BE2C (cell line): ENCODE results near the gene IQSEC3.
"Not testable (repeated sequence)": the region's sequence is repeated elsewhere in the genome, so short reads cannot be mapped to it uniquely, and the experiment has no call there.

Experiments used
- DNase-seq: peaks from one replicate; pipeline ENCODE4 v3.0.0-alpha.2; 2020
- H3K27me3 ChIP-seq: fragments of 250-450 bp; sonication (Bioruptor Pico); 2 replicates; pipeline ENCODE4 v1.5.1; 2020; ENCODE audit warnings: mild to moderate bottlenecking
- H3K36me3 ChIP-seq: fragments of 250-450 bp; sonication (Bioruptor Pico); 2 replicates; pipeline ENCODE4 v1.5.1; 2020; ENCODE audit warnings: mild to moderate bottlenecking
- H3K4me1 ChIP-seq: fragments of 250-450 bp; sonication (Bioruptor Pico); 2 replicates; pipeline ENCODE4 v1.5.1; 2020
- H3K4me3 ChIP-seq: 2 replicates; pipeline ENCODE4 v1.5.1; 2011; ENCODE audit warnings: low read depth, low read length
- H3K9me3 ChIP-seq: fragments of 250-450 bp; sonication (Bioruptor Pico); 2 replicates; pipeline ENCODE4 v1.5.1; 2020
- TF ChIP-seq, protein P1 (sequence below): IDR thresholded peaks from 2 replicates; pipeline ENCODE4 v1.5.1; 2012; ENCODE audit warnings: mild to moderate bottlenecking, low read depth, low read length

IQSEC3 gene

DNA sequence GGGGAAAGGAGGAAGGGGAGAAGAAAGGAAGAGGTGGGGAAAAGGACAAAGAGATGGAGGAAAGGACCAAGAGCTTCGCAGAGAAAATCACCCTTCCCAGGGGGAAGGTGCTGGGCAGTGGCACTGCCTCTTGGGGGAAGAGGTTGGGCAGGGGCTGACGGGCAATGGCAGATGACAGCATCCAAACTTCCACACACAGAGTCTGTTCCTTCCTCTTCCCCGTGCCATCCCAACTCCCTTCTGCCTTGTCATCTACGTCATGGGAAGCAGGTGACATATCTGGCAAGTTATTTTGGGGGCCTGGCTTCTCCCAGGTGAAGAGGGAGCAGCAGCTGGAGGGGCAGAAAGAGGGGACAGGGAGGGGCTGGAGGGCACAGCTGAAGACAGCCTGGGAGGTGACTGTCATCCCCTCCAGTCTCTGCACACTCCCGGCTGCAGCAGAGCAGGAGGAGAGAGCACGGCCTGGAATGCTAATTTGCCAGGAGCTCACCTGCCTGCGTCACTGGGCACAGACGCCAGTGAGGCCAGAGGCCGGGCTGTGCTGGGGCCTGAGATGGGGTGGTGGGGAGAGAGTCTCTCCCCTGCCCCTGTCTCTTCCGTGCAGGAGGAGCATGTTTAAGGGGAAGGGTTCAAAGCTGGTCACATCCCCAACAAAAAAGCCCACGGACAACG, 43.9 kb upstream of the IQSEC3 start:
- H3K4me1 ChIP-seq, result no peaks in the 10 kb centered on the region
- DNase-seq, result no peak
- no peaks in the 10 kb centered on the region for H3K27me3 ChIP-seq
- no peaks in the 10 kb centered on the region for H3K9me3 ChIP-seq
- H3K36me3 ChIP-seq, result peaks cover 8% of the 10 kb centered on the region
- H3K4me3 ChIP-seq, result no peak overlapping the region
- TF ChIP-seq, protein P1, sequence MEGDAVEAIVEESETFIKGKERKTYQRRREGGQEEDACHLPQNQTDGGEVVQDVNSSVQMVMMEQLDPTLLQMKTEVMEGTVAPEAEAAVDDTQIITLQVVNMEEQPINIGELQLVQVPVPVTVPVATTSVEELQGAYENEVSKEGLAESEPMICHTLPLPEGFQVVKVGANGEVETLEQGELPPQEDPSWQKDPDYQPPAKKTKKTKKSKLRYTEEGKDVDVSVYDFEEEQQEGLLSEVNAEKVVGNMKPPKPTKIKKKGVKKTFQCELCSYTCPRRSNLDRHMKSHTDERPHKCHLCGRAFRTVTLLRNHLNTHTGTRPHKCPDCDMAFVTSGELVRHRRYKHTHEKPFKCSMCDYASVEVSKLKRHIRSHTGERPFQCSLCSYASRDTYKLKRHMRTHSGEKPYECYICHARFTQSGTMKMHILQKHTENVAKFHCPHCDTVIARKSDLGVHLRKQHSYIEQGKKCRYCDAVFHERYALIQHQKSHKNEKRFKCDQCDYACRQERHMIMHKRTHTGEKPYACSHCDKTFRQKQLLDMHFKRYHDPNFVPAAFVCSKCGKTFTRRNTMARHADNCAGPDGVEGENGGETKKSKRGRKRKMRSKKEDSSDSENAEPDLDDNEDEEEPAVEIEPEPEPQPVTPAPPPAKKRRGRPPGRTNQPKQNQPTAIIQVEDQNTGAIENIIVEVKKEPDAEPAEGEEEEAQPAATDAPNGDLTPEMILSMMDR, result no peak

- not testable (repeated sequence) for H3K27me3 ChIP-seq, H3K4me3 ChIP-seq, DNase-seq, H3K36me3 ChIP-seq, H3K4me1 ChIP-seq, H3K9me3 ChIP-seq
These were observed 38.7 kb upstream of the IQSEC3 start for GRCh38 chr12:27904-28303.

DNA sequence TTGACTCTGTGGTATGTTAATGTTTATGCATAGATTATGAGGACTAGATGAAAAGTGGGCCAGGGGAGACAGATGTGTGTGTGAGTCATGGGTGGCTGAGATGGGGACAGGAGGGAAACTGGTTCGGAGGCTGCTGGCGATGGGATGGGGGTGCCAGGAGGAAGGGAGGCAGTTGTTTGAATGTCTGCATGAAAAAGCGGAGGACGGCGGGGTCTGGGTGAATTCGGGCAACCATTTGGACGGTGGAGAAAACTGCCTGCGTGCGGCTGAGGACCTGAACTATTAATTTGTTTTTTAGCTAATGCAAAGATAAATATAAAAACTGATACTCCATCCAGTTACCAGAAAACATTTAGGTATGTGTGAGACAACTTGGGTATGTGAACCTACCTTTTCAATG, 27.8 kb upstream of the IQSEC3 start:
- H3K4me3 ChIP-seq, H3K27me3 ChIP-seq, H3K9me3 ChIP-seq, DNase-seq, H3K36me3 ChIP-seq, H3K4me1 ChIP-seq: not testable (repeated sequence)

DNA sequence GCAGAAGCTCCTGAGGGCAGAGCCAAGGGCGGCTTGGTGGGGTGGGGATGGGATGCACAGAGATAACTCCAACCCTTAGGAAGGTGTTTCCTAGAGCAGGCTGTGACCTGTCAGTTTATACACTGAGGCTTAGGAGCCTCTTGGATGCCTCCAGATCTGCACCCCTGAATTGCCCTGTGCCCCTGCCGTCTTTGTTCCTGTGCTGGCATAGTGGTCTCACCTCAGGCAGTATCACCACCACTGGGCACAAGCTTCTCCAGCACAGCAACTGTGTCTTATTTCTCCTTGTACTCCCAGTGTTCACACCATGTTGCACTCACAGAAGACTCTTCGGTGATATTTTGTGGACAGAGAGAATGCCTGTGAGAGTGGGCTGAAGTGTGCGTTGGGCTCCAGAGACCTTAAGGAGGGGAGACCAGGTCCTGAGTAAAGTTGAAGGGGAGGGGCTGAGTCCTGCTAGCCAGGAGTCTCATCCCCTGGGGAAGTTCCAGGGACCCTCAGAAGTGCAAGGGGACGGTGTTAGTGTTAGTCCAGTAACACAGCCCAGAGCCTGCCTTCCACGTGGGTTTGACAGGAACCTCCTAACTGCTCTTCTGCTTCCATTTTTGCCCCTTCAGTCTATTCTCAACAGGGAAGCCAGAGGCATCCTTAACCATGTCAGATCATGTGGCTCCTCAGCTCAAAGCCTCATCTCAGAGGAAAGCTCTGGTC, 26.9 kb upstream of the IQSEC3 start:
- not testable (repeated sequence) for H3K36me3 ChIP-seq, H3K4me1 ChIP-seq, H3K4me3 ChIP-seq, H3K27me3 ChIP-seq, DNase-seq, H3K9me3 ChIP-seq

DNA sequence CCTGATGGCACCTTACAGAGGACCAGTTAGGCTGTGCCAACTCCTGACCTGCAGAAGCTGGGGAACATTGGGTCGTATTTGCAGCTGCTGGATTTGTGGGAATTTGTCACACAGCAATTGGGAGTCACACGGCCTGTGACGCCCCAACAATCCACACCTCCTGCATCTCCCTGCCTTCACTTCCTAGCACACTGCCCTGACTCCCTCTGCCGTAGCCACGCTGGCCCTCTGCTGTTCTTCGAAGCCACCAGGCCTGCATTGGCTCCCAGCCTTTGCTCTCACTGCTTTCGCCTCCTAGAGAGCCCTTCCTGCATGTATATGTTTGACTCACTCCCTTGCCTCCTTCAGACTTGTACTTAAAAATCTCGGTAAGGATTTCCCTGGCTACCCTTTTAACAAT, 22.2 kb upstream of the IQSEC3 start:
- not testable (repeated sequence) for H3K9me3 ChIP-seq, H3K27me3 ChIP-seq, H3K4me3 ChIP-seq

DNA sequence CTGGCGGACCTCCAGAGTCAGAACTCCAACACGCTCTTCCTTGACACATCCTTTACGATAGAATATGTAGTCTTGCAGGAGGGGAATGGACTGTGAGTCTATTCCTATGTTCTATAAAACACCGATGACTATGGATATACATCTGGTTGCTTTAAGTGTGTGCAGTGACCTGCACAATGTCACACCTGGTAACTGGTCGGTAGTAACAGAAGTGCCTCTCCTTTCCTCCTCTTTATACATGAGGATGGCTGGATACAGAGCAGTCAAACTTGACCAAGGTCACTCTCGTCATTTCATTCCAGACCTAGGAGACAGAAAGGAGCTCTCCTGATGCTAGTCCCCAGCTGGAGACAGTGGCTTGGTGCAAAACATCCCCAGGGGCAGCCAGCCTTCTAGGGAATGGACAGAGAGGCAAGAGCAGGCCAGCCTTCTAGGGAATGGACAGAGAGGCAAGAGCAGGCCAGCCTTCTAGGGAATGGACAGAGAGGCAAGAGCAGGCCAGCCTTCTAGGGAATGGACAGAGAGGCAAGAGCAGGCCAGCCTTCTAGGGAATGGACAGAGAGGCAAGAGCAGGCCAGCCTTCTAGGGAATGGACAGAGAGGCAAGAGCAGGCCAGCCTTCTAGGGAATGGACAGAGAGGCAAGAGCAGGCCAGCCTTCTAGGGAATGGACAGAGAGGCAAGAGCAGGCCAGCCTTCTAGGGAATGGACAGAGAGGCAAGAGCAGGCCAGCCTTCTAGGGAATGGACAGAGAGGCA, 21.2 kb upstream of the IQSEC3 start:
- DNase-seq, H3K27me3 ChIP-seq, H3K4me3 ChIP-seq, H3K36me3 ChIP-seq, H3K9me3 ChIP-seq, H3K4me1 ChIP-seq: not testable (repeated sequence)

More for the DNA sequence above, 22.2 kb upstream of the IQSEC3 start:
- not testable (repeated sequence) for H3K36me3 ChIP-seq, DNase-seq, H3K4me1 ChIP-seq

- H3K27me3 ChIP-seq, H3K9me3 ChIP-seq, DNase-seq, H3K4me1 ChIP-seq, H3K36me3 ChIP-seq, H3K4me3 ChIP-seq: not testable (repeated sequence)
These were observed 20.6 kb upstream of the IQSEC3 start for GRCh38 chr12:45991-46358.

DNA sequence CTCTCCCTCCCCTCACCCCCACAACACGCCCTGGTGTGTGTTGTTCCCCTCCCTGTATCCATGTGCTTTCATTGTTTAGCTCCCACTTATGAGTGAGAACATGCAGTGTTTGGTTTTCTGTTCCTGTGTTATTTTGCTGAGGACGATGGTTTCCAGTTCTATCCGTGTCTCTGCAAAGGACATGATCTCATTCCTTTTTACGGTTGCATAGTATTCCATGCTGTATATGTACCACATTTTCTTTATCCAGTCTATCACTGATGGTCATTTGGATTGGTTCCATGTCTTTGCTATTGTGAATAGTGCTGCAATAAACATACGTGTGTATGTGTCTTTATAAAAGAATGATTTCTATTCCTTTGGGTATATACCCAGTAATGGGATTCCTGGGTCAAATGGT, 20.0 kb upstream of the IQSEC3 start:
- not testable (repeated sequence) for H3K36me3 ChIP-seq, H3K9me3 ChIP-seq, H3K4me1 ChIP-seq, H3K27me3 ChIP-seq, DNase-seq, H3K4me3 ChIP-seq

GRCh38 chr12:47699-48226, 18.8 kb upstream of the IQSEC3 start:
- H3K27me3 ChIP-seq, H3K4me3 ChIP-seq: not testable (repeated sequence)

DNA sequence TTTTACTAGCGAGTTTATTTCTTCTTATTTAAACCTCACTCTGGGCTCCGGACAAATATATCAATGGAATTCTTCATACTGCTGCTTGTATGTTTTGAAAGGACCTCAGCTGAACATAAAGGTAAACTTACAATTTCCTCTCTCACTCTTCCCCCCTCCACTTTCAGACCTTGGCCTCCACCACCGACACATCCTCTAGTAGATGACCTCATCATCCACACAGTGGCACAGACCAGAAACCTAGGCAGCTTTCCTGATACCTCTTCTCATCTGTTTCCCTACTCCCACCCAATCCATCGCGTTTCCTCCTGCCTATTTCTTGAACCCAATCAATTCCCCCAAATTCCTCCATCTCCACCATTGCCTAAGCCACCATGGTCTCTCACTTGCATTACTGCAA, 17.4 kb upstream of the IQSEC3 start:
- H3K4me3 ChIP-seq, DNase-seq, H3K27me3 ChIP-seq, H3K9me3 ChIP-seq, H3K36me3 ChIP-seq, H3K4me1 ChIP-seq: not testable (repeated sequence)

More at GRCh38 chr12:47699-48226, 18.8 kb upstream of the IQSEC3 start:
- H3K36me3 ChIP-seq, H3K9me3 ChIP-seq, DNase-seq, H3K4me1 ChIP-seq: not testable (repeated sequence)

DNA sequence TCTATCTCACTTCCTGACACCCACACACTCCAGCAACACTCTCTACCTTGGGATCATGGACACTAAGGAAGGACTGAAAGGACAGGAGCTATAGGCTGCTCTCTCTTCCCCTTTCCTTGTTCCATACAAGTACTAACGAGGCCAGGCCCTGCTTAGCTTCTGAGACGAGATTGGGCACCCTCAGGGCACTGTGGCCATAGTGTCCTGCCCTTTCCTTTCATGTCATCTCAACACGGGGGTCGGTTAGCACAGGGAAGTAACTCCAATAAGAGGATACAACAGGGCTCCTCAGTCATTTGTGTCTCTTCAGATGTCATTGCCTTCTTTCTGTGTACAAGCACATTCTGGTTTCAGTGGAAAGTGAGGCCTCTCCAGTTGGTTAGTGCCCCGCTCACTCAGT, 15.5 kb upstream of the IQSEC3 start:
- not testable (repeated sequence) for DNase-seq, H3K27me3 ChIP-seq, H3K9me3 ChIP-seq, H3K36me3 ChIP-seq, H3K4me1 ChIP-seq, H3K4me3 ChIP-seq

GRCh38 chr12:51962-52361, 14.6 kb upstream of the IQSEC3 start:
- not testable (repeated sequence) for H3K27me3 ChIP-seq, H3K9me3 ChIP-seq, H3K4me1 ChIP-seq, DNase-seq, H3K4me3 ChIP-seq, H3K36me3 ChIP-seq

GRCh38 chr12:52902-53734, 13.4 kb upstream of the IQSEC3 start:
- H3K27me3 ChIP-seq, H3K4me1 ChIP-seq, H3K9me3 ChIP-seq, H3K36me3 ChIP-seq, DNase-seq, H3K4me3 ChIP-seq: not testable (repeated sequence)
